ENCODE measurements around the gene RALY.

Gene RALY

DNA sequence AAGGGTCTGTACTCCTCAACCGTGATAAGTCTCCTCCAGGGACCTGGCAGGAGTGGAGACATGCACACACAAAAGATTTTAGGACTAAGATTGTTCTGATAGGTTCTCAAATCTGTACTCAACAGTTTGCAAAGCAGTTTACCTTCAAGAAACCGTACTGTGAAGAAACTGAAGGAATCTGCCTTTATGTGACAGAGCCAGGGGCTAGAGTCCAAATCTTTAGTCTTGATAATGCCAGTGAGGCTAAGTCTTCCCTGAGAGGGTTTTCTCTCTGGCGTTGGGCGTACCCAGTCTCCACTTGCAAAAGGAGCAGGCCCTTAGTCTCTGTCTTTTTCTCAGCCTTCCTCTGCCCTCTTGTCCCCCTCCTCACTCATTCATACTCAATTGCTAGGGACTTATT, 47.5 kb downstream of the RALY start:
- Histone ChIP-seq H3K9me3 (ENCODE audit: control insufficient read depth, insufficient read depth, low read length) (no peaks in the 10 kb centered on the region), H3K27ac (ENCODE audit: low read depth, low read length) (no peak overlapping the region), H3K4me2 (ENCODE audit: low read length) (no peak overlapping the region), H3K9me2 (replicated peaks; ENCODE audit: control insufficient read depth, low read length) (no peaks in the 10 kb centered on the region), H3K4me3 (ENCODE audit: low read length) (no peak overlapping the region), H4K20me1 (ENCODE audit: control insufficient read depth, insufficient read depth, low read depth, low read length) (peaks cover 16% of the 10 kb centered on the region), H3K27me3 (ENCODE audit: control insufficient read depth, low read length) (no peaks in the 10 kb centered on the region), H3K79me2 (ENCODE audit: control insufficient read depth, low read length) (peaks cover 90% of the 10 kb centered on the region), H3F3A (ENCODE audit: control insufficient read depth, insufficient read depth) (no peaks in the 10 kb centered on the region), H3K4me1 (ENCODE audit: control insufficient read depth, low read length) (no peaks in the 10 kb centered on the region), H3K36me3 (ENCODE audit: control insufficient read depth, low read length) (peaks cover 4% of the 10 kb centered on the region)
- TF ChIP-seq EZH2phosphoT487 (IDR thresholded peaks at IDR 0.05; ENCODE audit: borderline replicate concordance, low read length), result no peak
- no peak for TF ChIP-seq CTCF (IDR thresholded peaks at IDR 0.05; ENCODE audit: low read depth, low read length, poor library complexity, severe bottlenecking)

DNA sequence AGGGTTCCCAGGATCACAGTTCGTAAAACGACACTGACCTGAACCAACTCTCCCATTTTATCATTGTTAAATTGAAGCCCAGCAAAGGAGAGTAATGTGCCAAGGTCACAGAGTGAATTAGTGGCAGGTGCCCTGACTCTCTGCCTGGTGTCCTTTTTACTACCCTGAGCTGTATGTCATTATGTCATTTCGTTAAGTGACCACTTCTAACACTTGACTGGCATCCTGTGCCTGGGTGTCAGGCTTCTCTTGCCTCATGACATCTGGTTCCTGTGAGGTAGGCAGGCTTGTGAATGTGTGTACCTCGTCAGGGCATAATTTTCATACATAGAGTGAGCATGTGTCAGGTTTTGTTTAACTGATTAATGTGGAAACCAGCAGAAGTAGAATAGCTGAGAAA, 48.6 kb downstream of the RALY start:
- no peak overlapping the region for H3K27ac ChIP-seq (ENCODE audit: low read depth, low read length)
- no peaks in the 10 kb centered on the region for H3K4me1 ChIP-seq (ENCODE audit: control insufficient read depth, low read length)
- H3K27me3 ChIP-seq (ENCODE audit: control insufficient read depth, low read length), result no peaks in the 10 kb centered on the region
- peaks cover 17% of the 10 kb centered on the region for H4K20me1 ChIP-seq (ENCODE audit: control insufficient read depth, insufficient read depth, low read depth, low read length)
- H3K9me3 ChIP-seq (ENCODE audit: control insufficient read depth, insufficient read depth, low read length), result no peaks in the 10 kb centered on the region
- TF ChIP-seq CTCF (IDR thresholded peaks at IDR 0.05; ENCODE audit: low read depth, low read length, poor library complexity, severe bottlenecking) (no peak), EZH2phosphoT487 (IDR thresholded peaks at IDR 0.05; ENCODE audit: borderline replicate concordance, low read length) (no peak)
- no peaks in the 10 kb centered on the region for H3K9me2 ChIP-seq (replicated peaks; ENCODE audit: control insufficient read depth, low read length)
- H3F3A ChIP-seq (ENCODE audit: control insufficient read depth, insufficient read depth), result no peaks in the 10 kb centered on the region
- H3K4me3 ChIP-seq (ENCODE audit: low read length), result no peak overlapping the region
- H3K36me3 ChIP-seq (ENCODE audit: control insufficient read depth, low read length), result peaks cover 2% of the 10 kb centered on the region
- no peak overlapping the region for H3K4me2 ChIP-seq (ENCODE audit: low read length)
- peaks cover 87% of the 10 kb centered on the region for H3K79me2 ChIP-seq (ENCODE audit: control insufficient read depth, low read length)

GRCh38 chr20:34043025-34043424, 49.3 kb downstream of the RALY start:
- Histone ChIP-seq H3K79me2 (ENCODE audit: control insufficient read depth, low read length) (peaks cover 87% of the 10 kb centered on the region), H4K20me1 (ENCODE audit: control insufficient read depth, insufficient read depth, low read depth, low read length) (peaks cover 19% of the 10 kb centered on the region; the same call in 1 of the 2 replicates), H3K27ac (ENCODE audit: low read depth, low read length) (no peak overlapping the region)

More at GRCh38 chr20:34043025-34043424, 49.3 kb downstream of the RALY start:
- H3K4me3 ChIP-seq (ENCODE audit: low read length), result no peak overlapping the region
- no peaks in the 10 kb centered on the region for H3K27me3 ChIP-seq (ENCODE audit: control insufficient read depth, low read length)
- H3F3A ChIP-seq (ENCODE audit: control insufficient read depth, insufficient read depth), result no peaks in the 10 kb centered on the region
- H3K36me3 ChIP-seq (ENCODE audit: control insufficient read depth, low read length), result no peaks in the 10 kb centered on the region; the same call in 1 of the 2 replicates
- H3K4me1 ChIP-seq (ENCODE audit: control insufficient read depth, low read length), result no peaks in the 10 kb centered on the region
- no peak overlapping the region for H3K4me2 ChIP-seq (ENCODE audit: low read length)
- no peaks in the 10 kb centered on the region for H3K9me2 ChIP-seq (replicated peaks; ENCODE audit: control insufficient read depth, low read length)
- TF ChIP-seq CTCF (IDR thresholded peaks at IDR 0.05; ENCODE audit: low read depth, low read length, poor library complexity, severe bottlenecking), result no peak
- TF ChIP-seq EZH2phosphoT487 (IDR thresholded peaks at IDR 0.05; ENCODE audit: borderline replicate concordance, low read length), result no peak
- no peaks in the 10 kb centered on the region for H3K9me3 ChIP-seq (ENCODE audit: control insufficient read depth, insufficient read depth, low read length)

Data from DOHH2 (cell line).